MG63 (cell line): ENCODE data around the gene DLEU7. TPM values are rescaled to one million over a fixed set of nuclear protein-coding genes. Genes with fewer than 3 reads are reported as not detected.

Source experiments
- DNase-seq: peaks from one replicate; pipeline ENCODE4 v3.0.0-alpha.2; 2020
- H3K27me3 ChIP-seq: fragments of 250-450 bp; sonication (Bioruptor Pico); 2 replicates; pipeline ENCODE4 v1.5.1; 2020; ENCODE audit warnings: mild to moderate bottlenecking, moderate library complexity
- H3K36me3 ChIP-seq: fragments of 250-450 bp; sonication (Bioruptor Pico); 2 replicates; pipeline ENCODE4 v1.5.1; 2020; ENCODE audit warnings: mild to moderate bottlenecking, moderate library complexity
- H3K4me3 ChIP-seq: fragments of 250-450 bp; sonication (Bioruptor Pico); 2 replicates; pipeline ENCODE4 v1.5.1; 2020; ENCODE audit warnings: mild to moderate bottlenecking, moderate library complexity
- H3K9me3 ChIP-seq: fragments of 250-450 bp; sonication (Bioruptor Pico); 2 replicates; pipeline ENCODE4 v1.5.1; 2020; ENCODE audit warnings: mild to moderate bottlenecking, moderate library complexity
- total RNA-seq: library from RNA; depleted of rRNA; stranded (reverse); fragments of >200 nt; shearing (Covaris generic); gene quantifications from 2 replicates; pipeline ENCODE4 v1.2.3, GENCODE V29; 2014; ENCODE audit warnings: low replicate concordance; rRNA removed

The DLEU7 gene
- total RNA-seq, 1 experiment from 2014 or later = not detected

- no peak for DNase-seq
Measured at GRCh38 chr13:50780201-50781015, 63.1 kb downstream of the DLEU7 start.

GRCh38 chr13:50779443-50780200 is 63.9 kb downstream of the DLEU7 start:
- H3K4me3 ChIP-seq = no peak overlapping the region
- DNase-seq = no peak

More at GRCh38 chr13:50780201-50781015, 63.1 kb downstream of the DLEU7 start:
- Histone ChIP-seq H3K4me3 (no peak overlapping the region), H3K27me3 (no peaks in the 10 kb centered on the region), H3K9me3 (no peaks in the 10 kb centered on the region; the same call in 1 of the 2 replicates), H3K36me3 (no peaks in the 10 kb centered on the region)

More at GRCh38 chr13:50779443-50780200, 63.9 kb downstream of the DLEU7 start:
- H3K9me3 ChIP-seq = peaks cover 3% of the 10 kb centered on the region; the same call in 1 of the 2 replicates
- H3K36me3 ChIP-seq = no peaks in the 10 kb centered on the region
- no peaks in the 10 kb centered on the region for H3K27me3 ChIP-seq

Other genes with a start within 250 kb of the DLEU7 start
- 76.6 and 133 TPM in 2 replicates for gene RNASEH2B, start 66.1 kb upstream of the DLEU7 start, total RNA-seq